IMR-90 (cell line): ENCODE results near the gene CD276. TPM values are rescaled to one million over a fixed set of nuclear protein-coding genes. Genes with fewer than 3 reads are reported as not detected.

Experiments
- ATAC-seq: fragments of 200-7000 bp; cut with Tn5 transposase; 2 replicates; pipeline ENCODE4 v1.9.1; 2020; ENCODE audit warnings: low read depth, mild to moderate bottlenecking, moderate library complexity
- BruUV-seq: library from RNA; stranded (reverse); fragments of 400-500 nt; replicated peaks from 2 replicates; lab custom pipeline; 2021; lab: Mats Ljungman, UMichigan
- CTCF ChIA-PET: fragments of 300-600 bp; formaldehyde crosslinking; extraction: SDS; loops from one replicate; lab custom pipeline; 2021; ENCODE audit warnings: antibody characterized with exemption; lab: Yijun Ruan, JAX
- POLR2A ChIA-PET: fragments of 300-600 bp; sonication (Branson Sonifier 250); formaldehyde crosslinking; loops from one replicate; lab custom pipeline; 2022; ENCODE audit warnings: antibody characterized with exemption; ENCODE audit not compliant: unreplicated experiment; lab: Charles Lee
- DNase-seq: peaks from one replicate; pipeline ENCODE4 v3.0.0; 2013
- H2AFZ ChIP-seq: replicated peaks from 2 replicates; pipeline ENCODE3; 2013; ENCODE audit warnings: low read length, mild to moderate bottlenecking; ENCODE audit not compliant: poor library complexity
- H2AK5ac ChIP-seq: 2 replicates; pipeline ENCODE4 v1.6.1; 2013; ENCODE audit warnings: low read depth, low read length, inconsistent platforms
- H2AK9ac ChIP-seq: replicated peaks from 2 replicates; pipeline ENCODE3; 2013; ENCODE audit warnings: mild to moderate bottlenecking, low read depth, low read length, moderate library complexity; ENCODE audit not compliant: poor library complexity
- H2BK120ac ChIP-seq: 2 replicates; pipeline ENCODE4 v1.6.1; 2013; ENCODE audit warnings: low read depth, low read length, inconsistent platforms
- H2BK15ac ChIP-seq: 3 replicates; pipeline ENCODE4 v1.6.1; 2013; ENCODE audit warnings: low read depth, low read length, inconsistent platforms
- H2BK20ac ChIP-seq: 2 replicates; pipeline ENCODE4 v1.6.1; 2013; ENCODE audit warnings: low read depth, mild to moderate bottlenecking, inconsistent platforms, low read length, moderate library complexity
- H2BK5ac ChIP-seq: 2 replicates; pipeline ENCODE4 v1.6.1; 2013; ENCODE audit warnings: mild to moderate bottlenecking, low read depth, low read length, inconsistent platforms; ENCODE audit not compliant: poor library complexity, severe bottlenecking
- H3K14ac ChIP-seq: replicated peaks from 2 replicates; pipeline ENCODE4 v1.6.1; 2013; ENCODE audit warnings: low read depth, low read length, inconsistent platforms
- H3K18ac ChIP-seq: 2 replicates; pipeline ENCODE4 v1.6.1; 2013; ENCODE audit warnings: low read depth, low read length, control low read depth
- H3K23ac ChIP-seq: 2 replicates; pipeline ENCODE4 v1.6.1; 2013; ENCODE audit warnings: low read depth, low read length, inconsistent platforms
- H3K27ac ChIP-seq: 2 replicates; pipeline ENCODE4 v1.5.1; 2013; ENCODE audit warnings: mild to moderate bottlenecking, control low read depth, low read length; ENCODE audit not compliant: insufficient read depth
- H3K27me3 ChIP-seq: 2 replicates; pipeline ENCODE4 v1.6.1; 2013; ENCODE audit warnings: low read length; ENCODE audit not compliant: control insufficient read depth, insufficient read depth
- H3K36me3 ChIP-seq: 2 replicates; pipeline ENCODE4 v1.6.1; 2013; ENCODE audit warnings: low read length, mixed read lengths; ENCODE audit not compliant: control insufficient read depth, insufficient read depth
- H3K4ac ChIP-seq: 2 replicates; pipeline ENCODE4 v1.6.1; 2013; ENCODE audit warnings: low read depth, low read length, inconsistent platforms
- H3K4me1 ChIP-seq: 2 replicates; pipeline ENCODE4 v1.6.1; 2013; ENCODE audit warnings: low read length, mixed read lengths; ENCODE audit not compliant: control insufficient read depth, insufficient read depth
- H3K4me2 ChIP-seq: 2 replicates; pipeline ENCODE4 v1.6.1; 2013; ENCODE audit warnings: low read depth, mild to moderate bottlenecking, control low read depth, low read length, moderate library complexity
- H3K4me3 ChIP-seq: 2 replicates; pipeline ENCODE4 v1.5.1; 2013; ENCODE audit warnings: low read depth, mild to moderate bottlenecking, control low read depth, low read length, moderate library complexity; ENCODE audit not compliant: insufficient read depth
- H3K56ac ChIP-seq: 2 replicates; pipeline ENCODE4 v1.6.1; 2013; ENCODE audit warnings: low read length, inconsistent platforms; ENCODE audit not compliant: insufficient read depth; ENCODE audit errors: extremely low read depth
- H3K79me1 ChIP-seq, 2 experiments: 2 replicates each; pipeline ENCODE4 v1.6.1; 2013; ENCODE audit warnings: low read length in 2 of 2, inconsistent platforms in 1 of 2, low read depth in 1 of 2
- H3K9ac ChIP-seq: 2 replicates; pipeline ENCODE4 v1.6.1; 2013; ENCODE audit warnings: low read depth, low read length, control low read depth
- H3K9me1 ChIP-seq: 2 replicates; pipeline ENCODE4 v1.6.1; 2013; ENCODE audit warnings: low read length, inconsistent platforms; ENCODE audit not compliant: insufficient read depth
- H3K9me3 ChIP-seq: 2 replicates; pipeline ENCODE4 v1.6.1; 2013; ENCODE audit warnings: low read length; ENCODE audit not compliant: control insufficient read depth, insufficient read depth
- H4K20me1 ChIP-seq: 2 replicates; pipeline ENCODE4 v1.6.1; 2013; ENCODE audit warnings: low read length, inconsistent platforms; ENCODE audit not compliant: insufficient read depth
- H4K5ac ChIP-seq: 2 replicates; pipeline ENCODE4 v1.6.1; 2013; ENCODE audit warnings: mild to moderate bottlenecking, low read depth, low read length, control low read depth
- H4K8ac ChIP-seq, 2 experiments: 2 replicates each; pipeline ENCODE4 v1.6.1; 2013; ENCODE audit warnings: low read depth in 2 of 2, low read length in 2 of 2, control low read depth in 1 of 2, inconsistent platforms in 1 of 2
- H4K91ac ChIP-seq: 2 replicates; pipeline ENCODE4 v1.6.1; 2013; ENCODE audit warnings: low read depth, low read length, inconsistent platforms; ENCODE audit not compliant: insufficient read depth
- BHLHE40 ChIP-seq: fragments of 150-350 bp; IDR thresholded peaks from 2 replicates; pipeline ENCODE4 v1.6.1; 2016; ENCODE audit warnings: mild to moderate bottlenecking, low read depth, low read length
- CEBPB ChIP-seq: IDR thresholded peaks from 2 replicates; pipeline ENCODE4 v1.6.1; 2012; ENCODE audit warnings: low read depth, low read length, improper control_type of control experiment
- CHD1 ChIP-seq: IDR thresholded peaks from 2 replicates; pipeline ENCODE4 v1.6.1; 2012; ENCODE audit warnings: low read depth, low read length, improper control_type of control experiment
- CTCF ChIP-seq: conservative IDR thresholded peaks from 2 replicates; pipeline ENCODE4 v1.5.1; 2012; ENCODE audit warnings: mild to moderate bottlenecking, low read depth, low read length, improper control_type of control experiment
- ELK1 ChIP-seq: fragments of 150-350 bp; IDR thresholded peaks from 2 replicates; pipeline ENCODE4 v1.6.1; 2016; ENCODE audit warnings: low read depth, mild to moderate bottlenecking, low read length, moderate library complexity, borderline replicate concordance
- FOS ChIP-seq: fragments of 150-350 bp; IDR thresholded peaks from 2 replicates; pipeline ENCODE4 v1.6.1; 2016; ENCODE audit warnings: low read depth, low read length
- MAFK ChIP-seq: IDR thresholded peaks from 2 replicates; pipeline ENCODE4 v1.6.1; 2012; ENCODE audit warnings: low read depth, low read length, improper control_type of control experiment
- MAZ ChIP-seq: IDR thresholded peaks from 2 replicates; pipeline ENCODE4 v1.6.1; 2012; ENCODE audit warnings: low read depth, mild to moderate bottlenecking, low read length, improper control_type of control experiment, moderate library complexity, borderline replicate concordance
- MXI1 ChIP-seq: IDR thresholded peaks from 2 replicates; pipeline ENCODE4 v1.6.1; 2012; ENCODE audit warnings: low read depth, mild to moderate bottlenecking, low read length, moderate library complexity, borderline replicate concordance
- NFE2L2 ChIP-seq: fragments of 150-350 bp; IDR thresholded peaks from 2 replicates; pipeline ENCODE4 v1.6.1; 2016; ENCODE audit warnings: low read depth, mild to moderate bottlenecking, low read length
- POLR2A ChIP-seq: IDR thresholded peaks from 2 replicates; pipeline ENCODE4 v1.6.1; 2012; ENCODE audit warnings: mild to moderate bottlenecking, low read depth, low read length
- RAD21 ChIP-seq: IDR thresholded peaks from 2 replicates; pipeline ENCODE4 v1.6.1; 2012; ENCODE audit warnings: low read length, improper control_type of control experiment
- RCOR1 ChIP-seq: IDR thresholded peaks from 2 replicates; pipeline ENCODE4 v1.6.1; 2012; ENCODE audit warnings: mild to moderate bottlenecking, low read length, improper control_type of control experiment; ENCODE audit not compliant: insufficient replicate concordance
- RFX5 ChIP-seq: IDR thresholded peaks from 2 replicates; pipeline ENCODE4 v1.8.0; 2012; ENCODE audit warnings: low read depth, mild to moderate bottlenecking, low read length, moderate library complexity
- SMC3 ChIP-seq: fragments of 150-350 bp; IDR thresholded peaks from 2 replicates; pipeline ENCODE4 v1.6.1; 2016; ENCODE audit warnings: low read depth, mild to moderate bottlenecking, antibody characterized with exemption, low read length, moderate library complexity
- USF2 ChIP-seq: fragments of 150-350 bp; IDR thresholded peaks from 2 replicates; pipeline ENCODE4 v1.6.1; 2017; ENCODE audit warnings: mild to moderate bottlenecking, antibody characterized with exemption, low read length, low read depth
- dilution Hi-C: fragments of 300-500 bp; cut with HindIII; formaldehyde crosslinking; loops from one replicate; pipeline ENCODE4 v1.14.3; 2018; ENCODE audit warnings: low sequenced_read_pairs; ENCODE audit not compliant: unreplicated experiment
- in situ Hi-C: fragments of 300-500 bp; cut with MboI; formaldehyde crosslinking; loops from 3 replicates; pipeline ENCODE4 v1.14.3; 2019; ENCODE audit warnings: low sequenced_read_pairs, inconsistent platforms, mixed read lengths
- intact Hi-C: fragments of 100-400 bp; cut with micrococcal nuclease; formaldehyde crosslinking; loops from 2 replicates; pipeline ENCODE4 v1.10.0; 2022
- polyA plus RNA-seq, 3 experiments: library from polyadenylated mRNA; depleted of rRNA; stranded (reverse); fragments of >200 nt; gene quantifications; 2 replicates each; pipeline ENCODE4 v1.2.3, GENCODE V29; 2012; ENCODE audit warnings: low replicate concordance in 1 of 3
- total RNA-seq: library from RNA; depleted of rRNA; stranded (reverse); fragments of >200 nt; gene quantifications from 2 replicates; pipeline ENCODE4 v1.2.3, GENCODE V29; 2012

The CD276 gene
- total and polyA plus RNA-seq, 2 of the 4 experiments (the other 2 are of a cell fraction): 30.8 to 149 TPM

- Histone ChIP-seq H2BK20ac (no peak overlapping the region), H3K14ac (no peak overlapping the region), H3K4me3 (no peak overlapping the region), H3K9ac (no peak overlapping the region), H3K27ac (no peak overlapping the region), H3K56ac (no peak overlapping the region), H4K91ac (no peak overlapping the region), H3K27me3 (no peaks in the 10 kb centered on the region), H2BK120ac (no peak overlapping the region), H4K8ac (no peak overlapping the region), H3K4me1 (no peaks in the 10 kb centered on the region), H3K4me2 (no peak overlapping the region), H3K36me3 (peaks cover 61% of the 10 kb centered on the region), H2AK5ac (no peak overlapping the region), H3K79me1 (peaks cover 15 to 23% of the 10 kb centered on the region in 2 experiments), H2BK5ac (no peak overlapping the region), H3K9me3 (no peaks in the 10 kb centered on the region), H2AK9ac (no peak overlapping the region), H4K20me1 (peaks cover 21% of the 10 kb centered on the region), H3K9me1 (peaks cover 5% of the 10 kb centered on the region), H3K23ac (no peak overlapping the region), H4K5ac (no peak overlapping the region), H3K4ac (no peak overlapping the region), H2AFZ (no peak overlapping the region), H2BK15ac (no peak overlapping the region), H3K18ac (no peak overlapping the region)
- intact Hi-C loops: no loop called here
- no TSS peak for BruUV-seq
- in situ Hi-C loops: no loop called here
- DNase-seq: no peak
- TF ChIP-seq ELK1 (no peak), USF2 (no peak), MAZ (no peak), FOS (no peak), CEBPB (no peak), BHLHE40 (no peak), CTCF (no peak), SMC3 (no peak), RFX5 (no peak), POLR2A (no peak), CHD1 (no peak), MAFK (no peak), NFE2L2 (no peak), MXI1 (no peak), RAD21 (no peak), RCOR1 (no peak)
- ATAC-seq: peak; percentile 28; the same call in 1 of the 2 replicates
- dilution Hi-C loops: no loop called here
- CTCF ChIA-PET: interaction anchor here (0.6 kb wide), 1 partner anchor 150 kb away, joined by 3 read pairs; no protein-coding TSS in a partner anchor
- POLR2A ChIA-PET: no interaction called here
Measured at GRCh38 chr15:73712107-73712506, 27.9 kb downstream of the CD276 start.
